ENCODE results near the gene CROCC2.
A peak's percentile ranks its signal among the peaks of the same experiment; 100 is the strongest.

CROCC2 gene

GRCh38 chr2:240956171-240956934, 50.2 kb downstream of the CROCC2 start:
- no peak for DNase-seq (ENCODE audit: low read depth)

GRCh38 chr2:240956935-240957655, 51.0 kb downstream of the CROCC2 start:
- DNase-seq (ENCODE audit: low read depth), result no peak

GRCh38 chr2:240957656-240958365, 51.7 kb downstream of the CROCC2 start:
- DNase-seq (ENCODE audit: low read depth), result peak; percentile 5

GRCh38 chr2:240958366-240959213, 52.5 kb downstream of the CROCC2 start:
- DNase-seq (ENCODE audit: low read depth), result no peak

DNA sequence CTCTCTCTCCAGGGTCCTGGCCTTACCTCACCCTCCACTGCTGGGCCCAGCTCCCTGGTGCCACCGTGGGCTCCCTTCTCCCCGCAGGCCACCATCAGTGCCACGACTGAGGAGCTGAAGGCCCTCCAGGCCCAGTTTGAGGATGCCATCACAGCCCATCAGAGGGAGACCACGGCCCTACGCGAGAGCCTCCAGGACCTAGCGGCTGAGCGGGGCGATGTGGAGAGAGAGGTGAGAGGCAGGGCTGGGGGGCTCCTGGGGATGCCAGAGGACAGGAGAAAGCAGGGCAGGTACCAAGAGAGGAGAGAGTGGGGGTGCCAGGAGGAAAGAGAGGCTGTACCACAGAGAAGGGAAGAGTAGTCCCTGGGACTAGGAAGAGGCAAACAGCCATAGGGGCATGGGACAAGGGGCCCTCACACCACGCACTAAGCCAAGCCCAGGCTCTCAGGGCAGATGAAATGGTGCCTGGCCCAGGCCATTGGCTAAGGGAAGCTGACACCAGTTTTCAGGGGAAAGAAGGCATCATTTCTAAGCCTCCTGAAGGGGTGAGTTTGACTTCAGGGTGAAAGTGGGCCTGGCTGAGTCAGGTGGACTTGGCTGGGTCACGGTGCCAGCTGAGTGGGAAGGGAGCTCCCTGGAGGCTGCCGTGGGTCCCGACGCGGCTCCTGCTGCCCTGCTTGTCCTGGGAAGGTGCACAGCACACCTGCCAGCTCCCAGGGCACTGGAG, 53.2 kb downstream of the CROCC2 start:
- no peak for DNase-seq (ENCODE audit: low read depth)

GRCh38 chr2:240959941-240960308, 53.8 kb downstream of the CROCC2 start:
- DNase-seq (ENCODE audit: low read depth), result no peak

- no peak for DNase-seq (ENCODE audit: low read depth)
These were observed 54.3 kb downstream of the CROCC2 start for GRCh38 chr2:240960309-240960970.

GRCh38 chr2:240960971-240961876, 55.1 kb downstream of the CROCC2 start:
- DNase-seq (ENCODE audit: low read depth), result no peak

DNA sequence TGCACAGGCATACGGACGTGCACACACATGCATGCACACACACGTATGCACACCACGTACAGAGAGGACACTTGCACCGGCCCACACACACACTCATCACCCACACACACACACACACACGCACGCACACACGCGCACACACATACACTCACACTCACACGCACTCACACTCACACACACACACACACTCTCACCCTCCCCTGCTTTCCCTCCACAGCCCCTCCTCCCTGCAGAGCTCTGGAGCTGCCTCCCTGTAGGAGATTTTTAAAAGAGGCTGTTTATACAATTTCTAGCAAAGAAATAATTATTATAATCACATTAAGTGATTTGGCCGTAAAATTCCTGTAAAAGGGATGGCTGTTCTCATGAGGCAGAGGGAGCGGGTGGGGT, 55.8 kb downstream of the CROCC2 start:
- DNase-seq (ENCODE audit: low read depth), result no peak

GRCh38 chr2:240962300-240963064, 56.3 kb downstream of the CROCC2 start:
- DNase-seq (ENCODE audit: low read depth), result no peak

DNA sequence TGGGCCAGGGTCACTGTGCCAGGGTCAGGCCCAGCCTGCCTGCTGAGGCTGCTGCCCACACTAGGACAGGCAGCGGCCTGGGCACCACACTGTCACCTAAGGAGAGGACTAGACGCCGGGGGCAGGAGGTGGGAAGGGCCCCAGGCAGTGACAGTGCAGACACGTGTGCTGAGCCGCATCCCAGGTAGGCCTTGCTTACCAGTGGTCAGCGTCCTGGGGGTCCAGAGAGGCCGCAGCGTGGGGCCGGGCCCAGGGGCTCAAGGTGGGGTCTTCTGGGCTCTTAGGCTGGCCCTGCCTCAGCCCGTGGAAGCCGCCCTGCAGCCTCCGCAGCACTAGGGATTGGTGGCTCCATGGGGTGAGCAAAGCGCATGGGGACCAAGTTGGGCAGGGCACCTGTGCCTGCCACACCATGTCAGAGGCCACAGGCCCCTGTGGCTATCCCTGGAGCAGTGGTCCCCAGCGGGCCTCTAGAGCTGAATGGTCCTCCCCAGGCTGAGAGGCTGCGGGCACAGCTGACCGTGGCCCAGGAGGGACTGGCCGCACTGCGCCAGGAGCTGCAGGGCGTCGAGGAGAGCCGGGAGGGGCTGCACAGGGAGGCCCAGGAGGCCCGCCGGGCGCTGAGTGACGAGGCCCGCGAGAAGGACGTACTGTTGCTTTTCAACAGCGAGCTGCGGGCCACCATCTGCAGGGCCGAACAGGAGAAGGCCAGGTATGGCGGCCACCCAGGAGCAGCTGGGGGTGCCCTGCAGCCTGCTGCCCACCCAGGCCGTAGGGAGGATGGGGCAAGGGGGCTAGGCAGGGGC, 57.1 kb downstream of the CROCC2 start:
- DNase-seq (ENCODE audit: low read depth), result no peak

- no peak for DNase-seq (ENCODE audit: low read depth)
These were observed 58.0 kb downstream of the CROCC2 start for GRCh38 chr2:240963868-240964703.

- DNase-seq (ENCODE audit: low read depth), result no peak
These were observed 58.7 kb downstream of the CROCC2 start for GRCh38 chr2:240964704-240965295.

DNA sequence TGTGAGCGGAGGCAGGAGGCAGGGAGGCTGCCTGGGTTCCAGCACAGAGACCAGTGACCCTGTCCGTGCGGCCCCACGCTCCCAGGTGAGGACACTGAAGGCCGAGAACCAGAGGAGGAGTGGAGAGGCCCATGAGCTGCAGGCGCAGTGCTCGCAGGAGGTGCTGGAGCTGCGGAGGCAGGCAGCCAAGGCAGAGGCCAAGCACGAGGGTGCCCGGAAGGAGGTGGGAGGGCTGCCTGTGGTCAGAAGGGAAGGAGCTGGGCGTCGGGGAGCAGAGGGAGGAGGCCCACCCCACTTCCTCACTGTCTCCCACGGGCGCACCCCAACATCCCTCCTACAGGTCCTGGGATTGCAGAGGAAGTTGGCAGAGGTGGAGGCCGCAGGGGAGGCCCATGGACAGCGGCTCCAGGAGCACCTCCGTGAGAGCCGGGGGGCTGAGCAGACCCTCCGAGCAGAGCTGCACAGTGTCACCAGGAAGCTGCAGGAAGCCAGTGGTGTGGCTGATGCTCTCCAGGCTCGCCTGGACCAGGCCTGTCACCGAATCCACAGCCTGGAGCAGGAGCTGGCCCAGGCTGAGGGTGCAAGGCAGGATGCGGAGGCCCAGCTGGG, 59.3 kb downstream of the CROCC2 start:
- DNase-seq (ENCODE audit: low read depth), result no peak

DNA sequence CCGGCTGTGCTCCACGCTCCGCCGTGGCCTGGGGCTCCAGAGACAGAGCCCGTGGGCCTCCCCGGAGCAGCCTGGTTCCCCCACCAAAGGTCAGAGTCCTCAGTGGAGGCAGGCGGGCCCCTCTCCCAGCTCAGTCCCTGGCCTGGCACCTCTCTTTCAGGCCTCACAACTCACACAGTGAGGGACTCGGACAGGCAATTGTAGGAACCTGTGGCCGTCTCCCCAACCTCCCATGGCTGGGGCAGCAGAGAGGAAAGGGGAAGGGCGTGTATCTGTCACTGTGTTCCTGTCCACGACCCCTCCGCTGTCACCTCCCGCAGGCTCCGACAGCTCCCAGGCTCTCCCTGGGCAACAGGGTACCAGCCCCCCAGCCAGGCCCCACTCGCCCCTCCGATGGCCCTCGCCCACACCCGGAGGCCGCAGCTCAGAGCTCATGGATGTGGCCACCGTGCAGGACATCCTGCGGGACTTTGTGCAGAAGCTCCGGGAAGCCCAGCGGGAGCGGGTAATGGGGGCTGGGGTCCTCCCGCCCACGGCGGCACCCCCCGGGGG, 59.8 kb downstream of the CROCC2 start:
- no peak for DNase-seq (ENCODE audit: low read depth)

DNA sequence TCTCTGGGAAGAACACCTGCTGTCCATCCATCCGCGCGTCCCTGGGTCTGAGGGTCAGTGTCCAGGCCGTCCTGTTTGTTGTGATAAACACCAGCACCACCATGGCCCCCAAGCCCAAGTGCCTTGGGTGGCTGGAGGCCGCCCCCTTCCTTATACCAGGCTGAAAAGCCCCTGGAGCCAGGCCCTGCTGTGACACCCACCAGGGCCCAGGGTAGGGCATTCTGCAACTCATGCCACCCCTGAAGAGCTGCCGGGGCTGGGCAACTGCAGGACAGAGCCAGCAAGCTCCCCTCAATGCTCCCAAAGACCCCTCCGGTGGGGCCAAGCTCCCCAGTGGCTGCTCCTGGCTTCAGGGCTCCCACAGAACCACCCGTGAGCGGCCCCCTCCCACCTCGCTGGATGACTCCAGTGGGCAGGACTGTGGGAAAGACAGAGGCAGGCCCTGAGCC, 60.3 kb downstream of the CROCC2 start:
- no peak for DNase-seq (ENCODE audit: low read depth)
